C1 segment of cervical spinal cord (tissue), 14 donors: ENCODE measurements around the gene CCDC89.
A peak's percentile ranks its signal among the peaks of the same experiment; 100 is the strongest.

Experiments used
- DNase-seq, 14 donors: peaks; one replicate each; lab custom pipeline; 2025; lab: John Stamatoyannopoulos, UW

Gene CCDC89

GRCh38 chr11:85685820-85686459 lies at the start of gene CCDC89:
Gene CCDC89, minus strand, starts transcription at chr11:85686195. Its CDS starts 65 bp downstream, at chr11:85686130.
- peak in 13 of 14 donors; percentile 21 to 99 (median 74) for DNase-seq

- DNase-seq = no peak
Observed at GRCh38 chr11:85732965-85733364, 47.0 kb upstream of the CCDC89 start.

DNA sequence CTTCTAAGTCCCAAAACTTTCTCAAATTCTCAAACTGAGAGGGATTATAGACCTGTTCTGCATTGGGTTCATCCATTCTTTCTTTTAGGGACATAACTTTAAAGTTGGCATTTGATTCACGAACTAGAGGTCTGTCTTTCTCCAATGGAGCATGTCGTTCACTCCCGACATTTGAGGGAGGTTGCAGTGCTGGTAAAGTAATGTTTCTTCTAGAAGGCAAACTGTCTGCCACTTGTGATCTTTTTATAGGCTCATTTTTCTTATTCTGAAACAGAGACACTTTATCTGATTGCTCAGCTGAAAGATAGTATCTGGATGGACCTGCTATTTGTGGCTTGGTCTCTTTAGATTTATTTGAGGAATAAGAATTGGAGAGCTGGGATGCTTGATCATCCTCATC lies 40.4 kb upstream of the CCDC89 start:
- DNase-seq = no peak

- DNase-seq = no peak
Observed at GRCh38 chr11:85725510-85726258, 39.7 kb upstream of the CCDC89 start.

GRCh38 chr11:85724748-85725465 lies 38.9 kb upstream of the CCDC89 start:
- DNase-seq = no peak

- no peak for DNase-seq
Observed at GRCh38 chr11:85723088-85723487, 37.1 kb upstream of the CCDC89 start.

- DNase-seq = no peak
Observed at GRCh38 chr11:85721191-85721590, 35.2 kb upstream of the CCDC89 start.

DNA sequence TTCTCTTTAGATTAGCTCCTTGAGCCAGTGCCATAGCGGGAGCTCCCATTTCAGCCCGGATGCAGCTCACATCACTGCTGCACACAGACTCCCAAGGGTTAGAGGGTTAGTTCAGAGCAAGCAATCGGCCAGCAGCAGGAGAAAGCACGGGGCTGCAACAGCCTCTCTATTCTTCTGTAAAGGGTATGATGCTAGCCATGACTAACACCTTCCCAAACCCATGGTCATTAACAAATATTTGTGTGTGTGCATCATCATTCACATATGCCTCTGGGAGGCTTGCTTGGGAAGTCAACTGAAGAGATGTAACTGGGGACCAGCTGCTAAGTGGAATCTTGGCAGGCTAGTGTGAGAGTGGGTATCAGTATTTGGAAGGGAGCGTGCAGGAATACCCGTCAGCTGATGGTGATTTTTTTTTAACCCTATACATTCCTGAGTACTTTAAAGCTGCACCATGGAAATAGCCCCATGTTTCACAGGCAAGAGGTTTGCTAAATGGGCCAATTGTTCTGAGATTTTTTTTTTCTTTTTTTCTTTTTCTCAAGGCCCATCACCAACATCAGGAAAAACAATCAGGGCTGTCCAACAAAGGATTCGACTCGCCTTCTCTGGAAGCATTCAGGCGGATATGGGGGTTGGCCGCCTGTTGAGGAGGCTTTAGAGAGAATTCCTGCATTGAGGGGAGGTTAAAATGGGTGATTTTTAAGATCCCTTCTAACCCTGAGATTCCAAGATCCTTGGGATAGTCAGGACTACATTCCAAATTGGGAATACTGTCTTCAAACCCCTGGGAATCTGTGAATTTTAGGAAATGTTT lies 33.2 kb upstream of the CCDC89 start:
- peak in 12 of 14 donors; percentile 12 to 76 (median 64) for DNase-seq

GRCh38 chr11:85718126-85718943 lies 32.3 kb upstream of the CCDC89 start:
- DNase-seq = peak in 2 of 14 donors; percentile 28 to 68

- DNase-seq = peak in 1 of 14 donors; percentile 31
Observed at GRCh38 chr11:85717429-85717828, 31.4 kb upstream of the CCDC89 start.

DNA sequence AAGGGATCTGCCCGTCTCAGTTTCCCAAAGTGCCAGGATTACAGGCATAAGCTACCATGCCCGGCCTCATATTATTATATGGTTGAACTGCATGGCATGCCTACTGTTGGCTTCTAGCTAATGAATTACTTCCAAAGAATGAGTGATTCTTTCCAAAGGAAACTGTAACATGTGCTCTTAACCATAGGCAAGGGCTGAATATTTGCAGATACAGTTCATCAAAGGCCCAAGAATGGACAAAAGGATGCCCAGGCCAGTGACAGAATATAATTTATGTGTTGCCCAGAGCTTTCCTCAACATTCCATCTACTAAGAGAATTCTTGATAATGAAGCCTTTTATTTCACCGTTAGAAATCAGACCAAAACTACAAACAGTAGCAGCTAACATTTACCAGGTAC lies 27.0 kb upstream of the CCDC89 start:
- no peak for DNase-seq

DNA sequence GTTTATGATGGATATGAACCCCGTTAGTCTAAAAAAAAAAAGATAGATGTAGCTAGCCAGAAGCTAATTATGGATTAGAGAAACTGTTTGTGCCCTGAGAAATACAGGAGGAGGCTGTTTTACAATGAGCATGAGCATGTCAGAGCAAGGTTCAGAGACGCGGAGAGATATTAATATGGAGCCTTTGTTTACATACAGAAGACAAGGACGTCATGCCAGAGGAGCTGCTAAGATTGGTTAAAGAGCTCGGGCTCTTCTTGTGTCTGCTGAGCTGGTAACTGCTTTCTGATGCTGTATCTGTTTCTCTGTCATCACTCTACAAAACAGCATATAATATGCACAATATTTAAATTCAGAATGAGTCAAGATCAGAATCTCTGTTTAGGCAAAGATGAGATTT lies 24.9 kb upstream of the CCDC89 start:
- DNase-seq = no peak

GRCh38 chr11:85709941-85710702 lies 24.1 kb upstream of the CCDC89 start:
- DNase-seq = no peak

DNA sequence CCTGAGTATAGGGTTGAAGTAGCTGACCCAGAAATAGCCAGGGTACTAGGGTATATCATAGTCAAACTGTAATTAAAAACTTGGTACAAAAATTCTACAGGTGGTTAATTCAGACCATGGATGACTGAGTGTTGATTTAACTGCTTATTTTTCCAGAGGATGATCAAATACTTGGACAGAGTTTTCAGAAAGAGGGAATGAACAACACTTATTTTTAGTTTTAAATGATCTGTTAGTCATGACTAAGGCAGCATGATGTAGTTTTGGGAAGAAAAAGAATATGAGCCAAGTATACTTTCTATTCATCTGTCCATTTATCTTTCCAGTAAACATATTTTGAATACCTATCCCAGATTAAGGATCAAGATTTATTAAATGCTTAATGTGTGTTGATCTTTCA lies 19.8 kb upstream of the CCDC89 start:
- no peak for DNase-seq

DNA sequence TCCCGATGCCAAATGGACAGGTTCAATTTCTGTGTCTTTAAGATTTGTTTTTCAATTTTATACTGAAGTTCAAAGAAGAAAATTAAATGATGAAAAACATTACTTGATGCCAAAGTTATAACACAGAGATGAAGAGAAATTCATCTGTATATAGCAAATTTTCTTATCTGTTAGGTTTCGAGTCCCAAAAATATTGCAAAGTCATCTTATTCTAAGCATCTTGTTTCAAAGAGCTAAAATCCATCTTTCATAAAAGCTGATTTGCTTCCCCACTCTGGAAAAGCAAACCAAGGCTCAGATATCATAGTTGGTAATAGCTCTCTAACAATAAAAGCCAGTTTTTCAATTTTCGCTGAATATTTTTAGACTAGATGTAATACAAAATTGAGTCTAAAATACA lies 19.0 kb upstream of the CCDC89 start:
- no peak for DNase-seq

DNA sequence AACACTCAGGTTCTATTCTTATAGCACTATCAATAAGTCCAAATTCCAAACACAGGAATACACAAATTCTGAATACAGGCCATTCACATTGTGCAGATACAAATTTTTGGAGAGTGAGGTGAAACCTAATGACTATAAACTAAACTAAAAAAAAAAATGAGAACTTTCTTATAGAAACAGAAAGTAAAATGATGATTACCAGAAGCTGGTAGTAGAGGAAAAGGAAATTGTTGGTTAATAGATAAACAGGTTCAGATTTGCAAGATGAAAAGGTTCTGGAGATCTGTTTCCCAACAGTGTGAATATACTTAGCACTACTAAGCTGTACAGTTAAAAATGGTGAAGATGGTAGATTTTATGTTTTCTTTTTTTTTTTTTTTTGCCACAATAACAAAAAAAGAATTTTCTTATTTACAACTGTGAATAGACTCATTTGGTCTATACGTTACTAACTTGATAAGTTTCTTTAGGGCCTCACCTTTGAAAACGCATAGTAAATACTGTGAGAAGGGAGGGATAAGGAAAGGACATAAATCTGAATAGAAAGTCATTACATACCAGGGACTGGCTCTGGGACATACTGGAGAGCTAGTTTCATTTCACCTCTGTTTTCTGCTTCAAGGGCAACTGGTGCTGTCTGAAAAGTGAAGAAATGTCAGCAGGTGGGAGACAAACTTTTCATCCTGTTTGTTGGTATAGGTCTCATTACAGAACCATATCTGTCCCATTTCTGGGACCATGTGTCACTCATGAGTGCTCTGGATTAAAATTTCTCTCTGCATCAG lies 14.2 kb upstream of the CCDC89 start:
- no peak for DNase-seq

GRCh38 chr11:85698195-85698594 lies 12.2 kb upstream of the CCDC89 start:
- no peak for DNase-seq

- no peak for DNase-seq
Observed at GRCh38 chr11:85697747-85698146, 11.8 kb upstream of the CCDC89 start.

- no peak for DNase-seq
Observed at GRCh38 chr11:85695546-85695945, 9.6 kb upstream of the CCDC89 start.
